Large intestine (tissue), 3 donors: ENCODE measurements around the gene CTSH. TPM values are rescaled to one million over a fixed set of nuclear protein-coding genes. Genes with fewer than 3 reads are reported as not detected.

Source experiments
- DNase-seq, 2 donors: peaks; one replicate each; pipeline versions ENCODE4 v3.0.0 to v3.0.0-alpha.2; 2013
- H3K27ac ChIP-seq: one replicate; pipeline ENCODE4 v1.5.1; 2013; ENCODE audit warnings: low read length
- H3K27me3 ChIP-seq: 2 replicates; pipeline ENCODE4 v1.6.1; 2013; ENCODE audit warnings: low read length; ENCODE audit not compliant: control insufficient read depth, insufficient read depth
- H3K36me3 ChIP-seq: 2 replicates; pipeline ENCODE4 v1.6.1; 2013; ENCODE audit warnings: low read length; ENCODE audit not compliant: control insufficient read depth, insufficient read depth
- H3K4me1 ChIP-seq: one replicate; pipeline ENCODE4 v1.6.1; 2013; ENCODE audit warnings: low read length; ENCODE audit not compliant: control insufficient read depth, insufficient read depth
- H3K4me3 ChIP-seq: one replicate; pipeline ENCODE4 v1.5.1; 2013; ENCODE audit warnings: low read length
- H3K9me3 ChIP-seq: one replicate; pipeline ENCODE4 v1.6.1; 2013; ENCODE audit warnings: mild to moderate bottlenecking, low read depth, low read length, moderate library complexity; ENCODE audit not compliant: control insufficient read depth
- WGBS: methylation state at CpG from one replicate; pipeline ENCODE4 v1.1.5; 2013; ENCODE audit warnings: low lambda C conversion rate; ENCODE audit not compliant: insufficient coverage; 5-methylcytosine and 5-hydroxymethylcytosine counted together
- polyA plus RNA-seq: library from polyadenylated mRNA; unstranded; fragments of 120-200 nt; gene quantifications from one replicate; pipeline ENCODE4 v1.2.1, GENCODE V29; 2013

Gene CTSH
- polyA plus RNA-seq, 1 donor: 340 TPM

GRCh38 chr15:78978601-78979179, 33.8 kb upstream of the CTSH start:
- Histone ChIP-seq H3K36me3 (no peaks in the 10 kb centered on the region), H3K27me3 (no peaks in the 10 kb centered on the region), H3K4me3 (no peak overlapping the region), H3K27ac (no peak overlapping the region), H3K4me1 (peaks cover 8% of the 10 kb centered on the region), H3K9me3 (no peaks in the 10 kb centered on the region)
- 80% methylated on average over 1 of the region's 19 CpGs for WGBS
- DNase-seq: no peak

DNA sequence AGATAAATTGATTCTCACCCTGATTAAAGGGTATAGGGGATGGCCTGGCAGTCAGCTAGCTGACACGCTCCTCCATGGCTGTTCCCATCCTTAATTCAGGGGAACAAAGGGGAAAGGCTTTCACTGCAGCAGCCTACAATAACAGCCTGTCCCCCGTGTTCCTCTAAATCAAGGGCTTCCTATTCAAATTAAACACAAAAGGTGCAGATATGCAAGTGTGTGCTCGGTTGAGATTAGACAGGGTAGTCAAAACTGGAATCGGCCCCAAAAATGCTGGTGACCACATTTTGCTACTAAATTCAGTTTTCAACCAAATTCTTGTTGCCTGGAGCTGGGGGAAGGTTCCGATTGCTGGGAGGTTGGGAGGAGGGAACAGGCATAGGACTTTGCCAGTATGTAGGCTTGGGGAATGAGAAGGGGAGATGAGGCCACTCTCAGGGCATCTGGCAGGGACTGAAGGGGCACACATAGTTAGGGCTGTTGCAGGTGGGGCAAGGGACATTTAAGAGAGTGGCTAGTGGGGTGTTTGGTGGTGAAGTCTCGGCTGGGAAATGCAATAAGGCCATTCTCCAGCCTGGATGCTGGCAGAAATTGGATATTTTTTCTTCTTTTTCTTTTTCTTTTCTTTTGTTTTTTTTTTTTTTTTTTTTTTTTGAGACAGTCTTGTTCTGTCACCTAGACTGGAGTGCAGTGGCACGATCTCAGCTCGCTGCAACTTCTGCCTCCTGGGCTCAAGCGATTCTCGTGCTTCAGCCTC, 32.9 kb upstream of the CTSH start:
- H3K27ac ChIP-seq: no peak overlapping the region
- WGBS: 61% methylated on average over 2 of the region's 10 CpGs

GRCh38 chr15:78977091-78977571, 32.3 kb upstream of the CTSH start:
- no peaks in the 10 kb centered on the region for H3K36me3 ChIP-seq
- no peaks in the 10 kb centered on the region for H3K9me3 ChIP-seq
- peaks cover 8% of the 10 kb centered on the region for H3K4me1 ChIP-seq
- H3K27ac ChIP-seq: no peak overlapping the region
- H3K27me3 ChIP-seq: no peaks in the 10 kb centered on the region
- WGBS: no CpG with 5 or more reads among the region's 4 CpGs
- no peak overlapping the region for H3K4me3 ChIP-seq
- DNase-seq: peak in 1 of 2 donors; percentile 41

More for the DNA sequence above, 32.9 kb upstream of the CTSH start:
- Histone ChIP-seq H3K4me1 (peaks cover 8% of the 10 kb centered on the region), H3K36me3 (no peaks in the 10 kb centered on the region), H3K4me3 (no peak overlapping the region), H3K9me3 (no peaks in the 10 kb centered on the region), H3K27me3 (no peaks in the 10 kb centered on the region)
- no peak for DNase-seq

DNA sequence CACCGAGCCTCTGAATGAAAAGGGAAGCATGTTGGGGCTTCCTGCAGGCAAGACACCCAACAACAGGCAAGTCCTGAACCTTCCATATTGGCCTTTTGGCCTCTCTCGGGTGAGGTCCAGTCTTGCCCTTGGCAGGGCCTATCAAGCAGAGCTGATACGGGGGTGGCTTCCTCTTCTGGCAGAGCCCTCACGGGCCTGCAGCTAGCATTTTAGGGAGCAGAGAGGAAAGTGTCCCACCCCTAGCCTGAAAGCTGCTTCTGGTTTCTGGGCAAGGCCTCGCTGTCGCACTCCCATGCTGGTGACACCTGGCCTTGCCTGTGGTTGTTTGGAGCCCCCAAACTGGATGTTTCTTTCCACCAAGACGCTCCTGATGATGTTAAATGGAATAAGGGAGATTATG, 31.8 kb upstream of the CTSH start:
- H3K4me3 ChIP-seq: no peak overlapping the region
- H3K27ac ChIP-seq: no peak overlapping the region
- no CpG with 5 or more reads among the region's 7 CpGs for WGBS
- H3K27me3 ChIP-seq: no peaks in the 10 kb centered on the region
- DNase-seq: no peak
- peaks cover 8% of the 10 kb centered on the region for H3K4me1 ChIP-seq
- H3K9me3 ChIP-seq: no peaks in the 10 kb centered on the region
- no peaks in the 10 kb centered on the region for H3K36me3 ChIP-seq

DNA sequence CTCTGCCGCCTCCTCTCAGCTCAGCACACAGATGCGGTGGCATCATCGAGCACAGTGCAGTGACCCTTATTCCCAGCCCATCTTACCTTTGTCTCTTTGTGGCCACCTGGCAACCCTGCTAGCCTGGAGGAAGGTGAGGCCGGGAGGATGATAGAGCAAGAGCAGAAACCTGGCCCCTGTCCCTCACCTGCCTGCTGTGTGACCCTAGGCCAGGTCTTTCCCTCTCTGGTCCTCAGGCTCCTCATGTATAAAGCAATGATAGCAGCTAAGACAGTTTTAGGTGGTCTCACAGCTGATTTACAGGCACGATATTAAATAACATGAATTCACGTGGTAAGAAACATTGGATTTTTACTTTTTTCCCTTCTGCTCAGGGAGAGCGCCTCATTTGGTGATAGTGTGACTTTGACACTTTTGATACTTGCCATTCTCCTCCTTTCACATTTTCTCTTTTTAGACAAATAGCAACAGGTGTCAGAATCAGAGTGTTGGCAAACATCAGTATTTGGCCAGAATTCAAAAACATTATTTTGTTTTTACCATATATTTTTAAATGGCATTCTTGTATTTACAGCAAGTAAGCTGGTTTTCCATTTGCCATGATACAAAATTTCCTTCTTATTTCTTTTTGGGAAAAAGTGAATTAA, 29.5 kb upstream of the CTSH start:
- 100% methylated on average over 1 of the region's 7 CpGs for WGBS
- no peaks in the 10 kb centered on the region for H3K27me3 ChIP-seq
- H3K4me1 ChIP-seq: peaks cover 16% of the 10 kb centered on the region
- no peak for DNase-seq
- no peaks in the 10 kb centered on the region for H3K36me3 ChIP-seq
- H3K27ac ChIP-seq: no peak overlapping the region
- H3K9me3 ChIP-seq: no peaks in the 10 kb centered on the region
- no peak overlapping the region for H3K4me3 ChIP-seq

- peak in 1 of 2 donors; percentile 74 for DNase-seq
- H3K27ac ChIP-seq: peak overlapping the region; percentile 76
Observed at GRCh38 chr15:78969687-78970349, 25.0 kb upstream of the CTSH start.

GRCh38 chr15:78968539-78969271, 23.9 kb upstream of the CTSH start:
- Histone ChIP-seq H3K4me1 (peaks cover 20% of the 10 kb centered on the region), H3K36me3 (no peaks in the 10 kb centered on the region), H3K4me3 (no peak overlapping the region), H3K9me3 (no peaks in the 10 kb centered on the region), H3K27me3 (no peaks in the 10 kb centered on the region), H3K27ac (no peak overlapping the region)
- DNase-seq: peak in 1 of 2 donors; percentile 58
- 40% methylated on average over 1 of the region's 5 CpGs for WGBS

More at GRCh38 chr15:78969687-78970349, 25.0 kb upstream of the CTSH start:
- no peaks in the 10 kb centered on the region for H3K36me3 ChIP-seq
- no peak overlapping the region for H3K4me3 ChIP-seq
- no peaks in the 10 kb centered on the region for H3K9me3 ChIP-seq
- peaks cover 20% of the 10 kb centered on the region for H3K4me1 ChIP-seq
- no peaks in the 10 kb centered on the region for H3K27me3 ChIP-seq
- WGBS: 86% methylated on average over 1 of the region's 5 CpGs

DNA sequence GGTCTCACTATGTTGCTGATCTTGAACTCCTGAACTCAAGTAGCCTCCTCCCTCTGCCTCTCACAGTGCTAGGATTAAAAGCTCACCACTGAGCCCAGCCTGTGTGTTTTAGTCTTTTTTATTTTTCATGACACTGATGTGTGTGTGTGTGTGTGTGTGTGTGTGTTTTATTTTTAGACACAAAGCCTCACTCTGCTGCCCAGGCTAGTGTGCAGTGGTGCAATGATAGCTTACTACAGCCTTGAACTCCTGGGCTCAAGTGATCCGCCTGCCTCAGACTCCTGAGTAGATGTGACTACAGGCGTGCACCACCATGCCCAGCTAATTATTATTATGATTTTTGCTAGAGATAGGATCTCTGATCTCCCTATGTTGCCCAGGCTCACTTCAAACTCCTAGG, 23.3 kb upstream of the CTSH start:
- Histone ChIP-seq H3K27ac (no peak overlapping the region), H3K36me3 (no peaks in the 10 kb centered on the region), H3K9me3 (no peaks in the 10 kb centered on the region), H3K4me3 (no peak overlapping the region), H3K27me3 (no peaks in the 10 kb centered on the region), H3K4me1 (peaks cover 20% of the 10 kb centered on the region)
- no CpG with 5 or more reads among the region's 2 CpGs for WGBS
- DNase-seq: no peak

- no peaks in the 10 kb centered on the region for H3K27me3 ChIP-seq
- no CpG with 5 or more reads among the region's 6 CpGs for WGBS
Observed at GRCh38 chr15:78960308-78960707, 15.5 kb upstream of the CTSH start.

DNA sequence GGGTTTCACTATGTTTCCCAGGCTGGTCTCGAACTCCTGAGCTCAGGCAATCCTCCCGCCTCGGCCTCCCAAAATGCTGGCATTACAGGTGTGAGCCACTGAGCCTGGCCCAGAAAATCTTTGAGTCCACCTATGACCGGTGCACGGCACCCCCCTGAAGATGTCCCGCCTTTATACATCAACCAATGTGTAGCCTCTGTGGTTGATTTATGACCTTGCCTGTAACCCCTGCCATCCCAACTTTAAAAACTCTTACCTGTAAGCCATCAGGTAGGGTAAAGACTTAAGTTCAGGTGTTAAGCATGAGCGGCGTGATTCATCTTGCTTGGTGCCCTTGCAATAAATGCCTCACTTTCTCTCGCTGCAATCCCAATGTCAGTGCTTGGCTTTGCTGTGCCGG, 14.5 kb upstream of the CTSH start:
- Histone ChIP-seq H3K4me3 (no peak overlapping the region), H3K9me3 (no peaks in the 10 kb centered on the region), H3K27ac (no peak overlapping the region), H3K4me1 (no peaks in the 10 kb centered on the region), H3K36me3 (no peaks in the 10 kb centered on the region), H3K27me3 (no peaks in the 10 kb centered on the region)
- 100% methylated on average over 1 of the region's 10 CpGs for WGBS
- DNase-seq: no peak

More at GRCh38 chr15:78960308-78960707, 15.5 kb upstream of the CTSH start:
- DNase-seq: no peak
- no peaks in the 10 kb centered on the region for H3K4me1 ChIP-seq
- H3K4me3 ChIP-seq: no peak overlapping the region
- H3K36me3 ChIP-seq: no peaks in the 10 kb centered on the region
- H3K9me3 ChIP-seq: no peaks in the 10 kb centered on the region
- H3K27ac ChIP-seq: no peak overlapping the region
